ENCODE measurements around the gene PTH1R.

PTH1R gene

GRCh38 chr3:46918202-46918601, 40.7 kb downstream of the PTH1R start:
- no peak for TF ChIP-seq CTCF (IDR thresholded peaks at IDR 0.05; ENCODE audit: control insufficient read depth, extremely low read depth, insufficient read depth)
- DNase-seq (ENCODE audit: low read depth), result no peak
- H3K4me3 ChIP-seq (ENCODE audit: low read depth, low read length), result no peak overlapping the region

GRCh38 chr3:46918634-46919033, 41.1 kb downstream of the PTH1R start:
- no peak for TF ChIP-seq CTCF (IDR thresholded peaks at IDR 0.05; ENCODE audit: control insufficient read depth, extremely low read depth, insufficient read depth)
- no peak for DNase-seq (ENCODE audit: low read depth)
- H3K4me3 ChIP-seq (ENCODE audit: low read depth, low read length), result no peak overlapping the region

- no peak for DNase-seq (ENCODE audit: low read depth)
- no peak overlapping the region for H3K4me3 ChIP-seq (ENCODE audit: low read depth, low read length)
- no peak for TF ChIP-seq CTCF (IDR thresholded peaks at IDR 0.05; ENCODE audit: control insufficient read depth, extremely low read depth, insufficient read depth)
These were observed 43.5 kb downstream of the PTH1R start for GRCh38 chr3:46921041-46921440.

- H3K4me3 ChIP-seq (ENCODE audit: low read depth, low read length), result no peak overlapping the region
- TF ChIP-seq CTCF (IDR thresholded peaks at IDR 0.05; ENCODE audit: control insufficient read depth, extremely low read depth, insufficient read depth), result no peak
- no peak for DNase-seq (ENCODE audit: low read depth)
These were observed 44.4 kb downstream of the PTH1R start for GRCh38 chr3:46921871-46922271.

- no peak overlapping the region for H3K4me3 ChIP-seq (ENCODE audit: low read depth, low read length)
- no peak for DNase-seq (ENCODE audit: low read depth)
- no peak for TF ChIP-seq CTCF (IDR thresholded peaks at IDR 0.05; ENCODE audit: control insufficient read depth, extremely low read depth, insufficient read depth)
These were observed 44.9 kb downstream of the PTH1R start for GRCh38 chr3:46922426-46922825.

- TF ChIP-seq CTCF (IDR thresholded peaks at IDR 0.05; ENCODE audit: control insufficient read depth, extremely low read depth, insufficient read depth), result no peak
- DNase-seq (ENCODE audit: low read depth), result no peak
- H3K4me3 ChIP-seq (ENCODE audit: low read depth, low read length), result no peak overlapping the region
These were observed 45.5 kb downstream of the PTH1R start for GRCh38 chr3:46922871-46923558.
